Tibial nerve (tissue), 4 donors: ENCODE results near the gene TEX36. TPM values are rescaled to one million over a fixed set of nuclear protein-coding genes. Genes with fewer than 3 reads are reported as not detected.
A peak's percentile ranks its signal among the peaks of the same experiment; 100 is the strongest.
"Not testable (repeated sequence)": the region's sequence is repeated elsewhere in the genome, so short reads cannot be mapped to it uniquely, and the experiment has no call there.

Experiments
- DNase-seq, 2 donors: peaks; one replicate each; pipeline ENCODE4 v3.0.0-alpha.2; 2019; ENCODE audit warnings: low spot score in 2 of 2
- H3K27ac ChIP-seq, 4 donors: fragments of 200-600 bp; sonication (generic) in 3 of 4; one replicate each; pipeline ENCODE4 v1.5.1; 2017 to 2019; ENCODE audit warnings: mild to moderate bottlenecking in 1 of 4
- H3K27me3 ChIP-seq, 2 donors: fragments of 200-600 bp; sonication (generic) in 1 of 2; one replicate each; pipeline versions ENCODE4 v1.5.1 to v1.6.0; 2017 to 2019
- H3K36me3 ChIP-seq, 3 donors: fragments of 200-600 bp; sonication (generic); one replicate each; pipeline ENCODE4 v1.5.1; 2018 to 2019
- H3K4me1 ChIP-seq, 4 donors: fragments of 200-600 bp; sonication (generic) in 3 of 4; one replicate each; pipeline ENCODE4 v1.5.1; 2017 to 2019
- H3K4me3 ChIP-seq, 4 donors: fragments of 200-600 bp; sonication (generic) in 3 of 4; one replicate each; pipeline ENCODE4 v1.5.1; 2017 to 2019; ENCODE audit warnings: mild to moderate bottlenecking in 1 of 4, moderate library complexity in 1 of 4
- H3K9me3 ChIP-seq, 4 donors: fragments of 200-600 bp; sonication (generic) in 3 of 4; one replicate each; pipeline ENCODE4 v1.5.1; 2017 to 2019
- EP300 ChIP-seq, 2 donors: sonication (generic); formaldehyde crosslinking; IDR thresholded peaks; one replicate each; pipeline ENCODE4 v1.6.1; 2017; ENCODE audit warnings: antibody characterized with exemption in 2 of 2, mild to moderate bottlenecking in 1 of 2
- POLR2A ChIP-seq, 2 donors: fragments of 450-650 bp; IDR thresholded peaks; one replicate each; pipeline ENCODE4 v1.6.1; 2017; ENCODE audit warnings: antibody characterized with exemption in 2 of 2, mild to moderate bottlenecking in 2 of 2, moderate library complexity in 2 of 2
- WGBS, 2 donors: methylation state at CpG; one replicate each; pipeline ENCODE4 v1.1.5; 2018; 5-methylcytosine and 5-hydroxymethylcytosine counted together
- total RNA-seq, 4 donors: library from RNA; depleted of rRNA; stranded (reverse); fragments of >200 nt; gene quantifications; one replicate each; pipeline ENCODE4 v1.1.0, GENCODE V29; 2016
- TF ChIP-seq, protein P1 (sequence below), 5 experiments: fragments of 200-600 bp in 3 of 5; fragments of 450-650 bp in 2 of 5; sonication (generic) in 3 of 5; IDR thresholded peaks; one replicate each; pipeline ENCODE4 v1.5.1; 2016 to 2019; ENCODE audit warnings: antibody characterized with exemption in 5 of 5, mild to moderate bottlenecking in 3 of 5, moderate library complexity in 2 of 5

TEX36 gene
- total RNA-seq, 4 donors from 2014 or later, result not detected

GRCh38 chr10:125720002-125720382 is 37.0 kb upstream of the TEX36 start:
- peaks cover 0 to 18% (median 0%) of the 10 kb centered on the region in 4 donors for H3K9me3 ChIP-seq
- peaks cover 0 to 34% (median 7%) of the 10 kb centered on the region in 3 donors for H3K36me3 ChIP-seq
- TF ChIP-seq, protein P1, sequence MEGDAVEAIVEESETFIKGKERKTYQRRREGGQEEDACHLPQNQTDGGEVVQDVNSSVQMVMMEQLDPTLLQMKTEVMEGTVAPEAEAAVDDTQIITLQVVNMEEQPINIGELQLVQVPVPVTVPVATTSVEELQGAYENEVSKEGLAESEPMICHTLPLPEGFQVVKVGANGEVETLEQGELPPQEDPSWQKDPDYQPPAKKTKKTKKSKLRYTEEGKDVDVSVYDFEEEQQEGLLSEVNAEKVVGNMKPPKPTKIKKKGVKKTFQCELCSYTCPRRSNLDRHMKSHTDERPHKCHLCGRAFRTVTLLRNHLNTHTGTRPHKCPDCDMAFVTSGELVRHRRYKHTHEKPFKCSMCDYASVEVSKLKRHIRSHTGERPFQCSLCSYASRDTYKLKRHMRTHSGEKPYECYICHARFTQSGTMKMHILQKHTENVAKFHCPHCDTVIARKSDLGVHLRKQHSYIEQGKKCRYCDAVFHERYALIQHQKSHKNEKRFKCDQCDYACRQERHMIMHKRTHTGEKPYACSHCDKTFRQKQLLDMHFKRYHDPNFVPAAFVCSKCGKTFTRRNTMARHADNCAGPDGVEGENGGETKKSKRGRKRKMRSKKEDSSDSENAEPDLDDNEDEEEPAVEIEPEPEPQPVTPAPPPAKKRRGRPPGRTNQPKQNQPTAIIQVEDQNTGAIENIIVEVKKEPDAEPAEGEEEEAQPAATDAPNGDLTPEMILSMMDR (IDR thresholded peaks at IDR 0.05), result no peak
- no peak for TF ChIP-seq EP300 (IDR thresholded peaks at IDR 0.05)
- no peak for TF ChIP-seq POLR2A (IDR thresholded peaks at IDR 0.05)
- 0 to 2% methylated on average over 15 of the region's 15 CpGs for WGBS, 2 donors
- H3K4me1 ChIP-seq, result peaks cover 0 to 31% (median 14%) of the 10 kb centered on the region in 4 donors
- peak overlapping the region; percentile 74 to 96 (median 90) for H3K27ac ChIP-seq
- DNase-seq, result no peak
- peak overlapping the region; percentile 71 to 100 (median 96) for H3K4me3 ChIP-seq
- no peaks in the 10 kb centered on the region for H3K27me3 ChIP-seq

- Histone ChIP-seq H3K4me3 (peak within 1 kb of the TSS; percentile 71 to 100 (median 96)), H3K27ac (peak within 1 kb of the TSS; percentile 74 to 96 (median 90)), H3K4me1 (peaks cover 0 to 31% (median 14%) of the 10 kb centered on the region in 4 donors), H3K36me3 (peaks cover 0 to 28% (median 3%) of the 10 kb centered on the region in 3 donors), H3K9me3 (peaks cover 0 to 23% (median 0%) of the 10 kb centered on the region in 4 donors), H3K27me3 (no peaks in the 10 kb centered on the region)
- 0% methylated on average over 41 to 56 of the region's 72 CpGs for WGBS, 2 donors
- TF ChIP-seq EP300 (IDR thresholded peaks at IDR 0.05) (peak; percentile 88 to 93), POLR2A (IDR thresholded peaks at IDR 0.05) (peak; percentile 35 to 71)
- TF ChIP-seq, protein P1 (IDR thresholded peaks at IDR 0.05), result peak in 1 of 5 experiments; percentile 12
- peak; percentile 96 to 97 for DNase-seq
Measured at GRCh38 chr10:125719173-125720001, 36.4 kb upstream of the TEX36 start, which contains the start of gene EDRF1. Gene EDRF1, plus strand, starts transcription at chr10:125719709. Its CDS starts 99 bp downstream, at chr10:125719808.

DNA sequence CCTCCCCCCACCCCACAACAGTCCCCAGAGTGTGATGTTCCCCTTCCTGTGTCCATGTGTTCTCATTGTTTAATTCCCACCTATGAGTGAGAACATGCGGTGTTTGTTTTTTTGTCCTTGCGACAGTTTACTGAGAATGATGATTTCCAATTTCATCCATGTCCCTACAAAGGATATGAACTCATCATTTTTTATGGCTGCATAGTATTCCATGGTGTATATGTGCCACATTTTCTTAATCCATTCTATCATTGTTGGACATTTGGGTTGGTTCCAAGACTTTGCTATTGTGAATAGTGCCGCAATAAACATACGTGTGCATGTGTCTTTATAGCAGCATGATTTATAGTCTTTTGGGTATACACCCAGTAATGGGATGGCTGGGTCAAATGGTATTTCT is 31.8 kb upstream of the TEX36 start:
- H3K9me3 ChIP-seq, result peaks cover 0 to 57% (median 3%) of the 10 kb centered on the region in 4 donors
- not testable (repeated sequence) for H3K4me1 ChIP-seq, H3K36me3 ChIP-seq, DNase-seq, H3K27ac ChIP-seq, H3K27me3 ChIP-seq, H3K4me3 ChIP-seq
- WGBS, 2 donors, result 95 to 100% methylated on average over 4 of the region's 4 CpGs

DNA sequence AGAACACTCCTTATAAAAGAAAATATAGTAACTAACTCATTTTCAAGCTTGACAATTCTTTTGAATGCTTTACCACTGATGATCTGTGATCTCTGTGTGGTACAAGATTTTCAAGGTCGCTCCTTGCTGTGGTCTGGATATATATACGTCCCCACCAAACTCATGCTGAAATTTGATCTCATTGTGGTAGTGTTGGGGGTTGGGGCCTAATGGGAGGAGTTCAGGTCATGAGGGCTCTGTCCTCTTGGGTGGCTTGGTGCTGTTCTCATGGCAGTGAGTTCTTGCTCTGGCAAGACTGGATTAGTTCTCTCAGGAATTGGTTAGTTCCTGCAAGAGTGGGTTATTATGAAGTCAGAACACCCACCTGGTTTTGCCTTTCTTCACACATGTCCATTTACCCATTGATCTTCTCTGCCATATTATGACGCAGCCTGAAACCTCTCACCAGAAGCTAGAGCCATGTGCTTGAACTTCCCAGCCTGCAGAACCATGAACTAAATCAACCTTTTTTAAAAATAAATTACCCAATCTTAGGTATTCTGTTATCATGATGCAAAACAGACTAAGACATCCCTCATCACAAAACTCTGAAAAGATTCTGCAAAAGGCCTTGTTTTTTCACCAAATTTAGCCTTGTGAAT is 28.3 kb upstream of the TEX36 start:
- Histone ChIP-seq H3K27ac (no peak overlapping the region), H3K4me3 (no peak overlapping the region), H3K4me1 (no peaks in the 10 kb centered on the region), H3K9me3 (peaks cover 0 to 47% (median 3%) of the 10 kb centered on the region in 4 donors), H3K27me3 (no peaks in the 10 kb centered on the region), H3K36me3 (peaks cover 0 to 12% (median 0%) of the 10 kb centered on the region in 3 donors)
- TF ChIP-seq, protein P1 (IDR thresholded peaks at IDR 0.05), result no peak
- TF ChIP-seq EP300 (IDR thresholded peaks at IDR 0.05) (no peak), POLR2A (IDR thresholded peaks at IDR 0.05) (no peak)
- no peak for DNase-seq
- 76 to 77% methylated on average over 3 of the region's 3 CpGs for WGBS, 2 donors

GRCh38 chr10:125709553-125710474 is 26.9 kb upstream of the TEX36 start:
- peaks cover 0 to 38% (median 3%) of the 10 kb centered on the region in 4 donors for H3K9me3 ChIP-seq
- H3K27me3 ChIP-seq, result no peaks in the 10 kb centered on the region
- peaks cover 0 to 14% (median 0%) of the 10 kb centered on the region in 3 donors for H3K36me3 ChIP-seq
- WGBS, 2 donors, result 64 to 66% methylated on average over 12 of the region's 12 CpGs
- no peak overlapping the region for H3K4me3 ChIP-seq
- no peak overlapping the region for H3K27ac ChIP-seq
- TF ChIP-seq, protein P1 (IDR thresholded peaks at IDR 0.05), result no peak
- TF ChIP-seq POLR2A (IDR thresholded peaks at IDR 0.05) (no peak), EP300 (IDR thresholded peaks at IDR 0.05) (no peak)
- H3K4me1 ChIP-seq, result no peaks in the 10 kb centered on the region
- no peak for DNase-seq
